GM19395 (cell line): ENCODE measurements around the gene RNF213.

ENCODE experiments used
- ATAC-seq: cut with Tn5 transposase; IDR thresholded peaks from one replicate; pipeline ENCODE4 v1.9.1; 2021; ENCODE audit warnings: mild to moderate bottlenecking, moderate library complexity; ENCODE audit not compliant: unreplicated experiment

RNF213 gene

GRCh38 chr17:80365001-80365965 lies 104.6 kb downstream of the RNF213 start:
- ATAC-seq, result no peak

DNA sequence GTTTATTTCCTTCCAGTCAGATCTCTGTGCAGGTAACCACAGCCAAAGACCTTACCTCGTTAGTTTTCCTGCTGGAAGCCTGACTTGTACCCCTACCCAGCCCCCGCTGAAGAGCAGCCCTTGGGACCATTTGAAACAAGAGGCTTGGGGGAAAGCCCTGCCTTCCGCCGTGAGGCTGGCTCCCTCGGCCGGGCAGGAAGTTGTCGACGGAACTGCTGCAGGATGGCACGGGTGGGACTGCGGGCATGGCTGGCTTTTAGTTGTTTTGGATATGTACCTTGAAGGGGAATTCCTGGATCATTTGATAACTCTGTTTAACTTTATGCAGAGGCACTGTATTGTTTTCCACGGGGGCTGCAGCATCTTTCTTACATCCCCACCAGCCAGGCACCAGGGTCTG lies 105.3 kb downstream of the RNF213 start:
- no peak for ATAC-seq

GRCh38 chr17:80367503-80367902 lies 106.9 kb downstream of the RNF213 start:
- no peak for ATAC-seq

- no peak for ATAC-seq
These were observed 110.5 kb downstream of the RNF213 start for GRCh38 chr17:80371196-80371595.

GRCh38 chr17:80372456-80372855 lies 111.8 kb downstream of the RNF213 start:
- ATAC-seq, result no peak

DNA sequence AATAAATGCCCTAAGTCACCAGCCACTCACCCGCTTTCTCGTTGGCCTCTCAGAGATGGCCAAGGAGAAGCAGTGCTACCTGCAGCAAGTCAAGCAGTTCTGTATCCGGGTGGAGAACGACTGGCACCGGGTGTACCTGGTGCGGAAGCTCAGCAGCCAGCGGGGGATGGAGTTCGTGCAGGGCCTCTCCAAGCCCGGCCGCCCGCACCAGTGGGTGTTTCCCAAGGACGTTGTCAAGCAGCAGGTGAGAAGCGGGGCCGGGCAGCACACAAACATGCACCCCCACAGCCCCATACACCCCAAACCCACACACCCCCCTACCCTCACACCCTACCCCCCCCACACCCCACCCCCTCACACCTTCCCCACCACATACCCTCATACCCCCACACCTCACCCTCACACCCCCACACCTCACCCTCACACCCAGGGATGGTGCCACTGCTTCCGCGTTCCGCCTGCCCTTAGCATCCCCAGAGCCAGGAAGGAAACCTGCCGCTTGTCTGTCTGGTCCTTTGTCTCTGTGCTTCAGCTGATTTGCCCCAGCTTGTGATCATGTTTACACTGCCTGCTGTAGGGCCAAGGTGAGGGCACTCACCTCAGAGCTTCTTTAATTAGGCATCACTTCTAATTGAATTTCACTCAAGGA lies 112.4 kb downstream of the RNF213 start:
- no peak for ATAC-seq

- ATAC-seq, result no peak
These were observed 113.5 kb downstream of the RNF213 start for GRCh38 chr17:80374039-80374731.

GRCh38 chr17:80374732-80375585 lies 114.3 kb downstream of the RNF213 start:
- ATAC-seq, result no peak

DNA sequence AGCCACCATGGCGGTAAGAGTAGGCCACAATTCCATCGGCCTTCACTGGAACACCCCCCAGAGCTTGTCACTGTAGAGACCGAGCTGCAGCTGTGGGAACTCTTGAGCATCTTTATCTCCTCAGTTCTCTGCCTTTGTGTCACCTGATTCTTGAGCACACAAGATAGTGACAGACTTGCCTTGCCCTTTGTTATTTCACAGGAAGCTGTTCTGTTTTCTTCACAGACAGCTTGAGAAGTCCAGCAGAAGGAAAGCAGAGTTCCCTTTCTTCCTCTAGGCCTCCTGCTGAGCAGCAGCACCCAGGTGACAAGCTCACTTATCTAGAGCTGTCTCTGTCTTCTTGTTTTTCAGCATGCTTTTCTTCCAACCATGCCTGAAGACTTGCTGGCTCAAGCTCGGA lies 115.9 kb downstream of the RNF213 start:
- ATAC-seq, result no peak

GRCh38 chr17:80377798-80378197 lies 117.1 kb downstream of the RNF213 start:
- ATAC-seq, result no peak

- no peak for ATAC-seq
These were observed 118.7 kb downstream of the RNF213 start for GRCh38 chr17:80379348-80379747.

- ATAC-seq, result no peak
These were observed 119.4 kb downstream of the RNF213 start for GRCh38 chr17:80380068-80380467.

DNA sequence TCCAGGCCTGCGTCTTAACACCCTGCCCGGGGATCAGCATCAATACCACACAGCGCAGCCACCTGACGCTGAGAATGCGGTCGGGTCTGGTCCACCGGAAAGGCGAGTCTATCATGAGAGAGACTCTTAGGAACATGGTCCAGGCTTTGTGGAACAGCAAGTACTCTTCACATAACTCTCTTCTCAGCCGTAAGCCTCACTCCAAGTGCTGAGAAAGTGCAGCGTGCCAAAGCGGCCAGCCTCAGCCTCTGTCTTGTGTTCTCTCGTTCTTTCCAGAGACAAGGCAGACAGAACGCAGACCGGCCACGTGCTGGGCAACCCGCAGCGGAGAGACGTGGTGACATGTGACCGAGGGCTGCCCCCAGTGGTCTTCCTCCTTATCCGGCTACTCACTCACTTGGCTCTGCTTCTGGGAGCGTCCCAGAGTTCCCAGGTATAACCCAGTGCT lies 119.9 kb downstream of the RNF213 start:
- ATAC-seq, result no peak

GRCh38 chr17:80381416-80381923 lies 120.8 kb downstream of the RNF213 start:
- no peak for ATAC-seq

DNA sequence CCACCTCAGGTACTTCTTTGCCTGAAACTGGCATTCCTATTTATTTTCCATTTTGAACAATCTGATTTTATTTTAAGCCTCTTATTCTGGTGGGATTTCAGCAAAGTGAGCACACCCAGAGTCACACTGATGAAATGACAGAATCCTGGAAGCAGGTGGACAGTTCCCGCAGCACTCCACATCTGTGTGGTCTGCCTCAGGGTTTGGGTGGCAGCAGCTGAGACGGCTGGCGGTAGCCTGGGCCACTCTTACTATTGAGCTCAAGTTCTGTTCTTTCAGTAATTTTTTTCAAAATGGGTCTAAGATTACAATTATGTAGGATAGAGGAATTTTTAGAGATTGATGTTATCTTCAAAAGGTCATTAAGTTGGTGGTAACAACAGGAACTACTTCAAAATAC lies 121.8 kb downstream of the RNF213 start:
- ATAC-seq, result no peak

DNA sequence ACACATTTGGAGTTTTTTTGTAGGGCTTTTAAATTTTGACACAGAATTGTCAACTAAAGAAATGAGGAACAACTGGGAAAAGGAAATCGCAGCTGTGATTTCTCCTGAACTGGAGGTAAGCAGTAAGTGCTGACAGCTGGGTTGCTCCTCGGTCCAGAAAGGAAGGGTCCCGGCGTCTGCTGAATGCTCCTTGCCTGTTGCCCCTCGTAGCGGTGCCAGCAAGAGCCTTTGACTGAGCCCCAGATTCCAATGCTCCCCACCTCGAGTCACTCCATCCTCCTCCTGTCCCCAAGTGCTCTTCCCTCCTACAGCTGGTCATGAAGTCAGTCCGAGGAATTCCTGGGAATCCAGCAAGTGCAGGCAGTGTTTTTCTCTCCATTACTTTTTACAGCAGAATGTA lies 122.3 kb downstream of the RNF213 start:
- ATAC-seq, result no peak

DNA sequence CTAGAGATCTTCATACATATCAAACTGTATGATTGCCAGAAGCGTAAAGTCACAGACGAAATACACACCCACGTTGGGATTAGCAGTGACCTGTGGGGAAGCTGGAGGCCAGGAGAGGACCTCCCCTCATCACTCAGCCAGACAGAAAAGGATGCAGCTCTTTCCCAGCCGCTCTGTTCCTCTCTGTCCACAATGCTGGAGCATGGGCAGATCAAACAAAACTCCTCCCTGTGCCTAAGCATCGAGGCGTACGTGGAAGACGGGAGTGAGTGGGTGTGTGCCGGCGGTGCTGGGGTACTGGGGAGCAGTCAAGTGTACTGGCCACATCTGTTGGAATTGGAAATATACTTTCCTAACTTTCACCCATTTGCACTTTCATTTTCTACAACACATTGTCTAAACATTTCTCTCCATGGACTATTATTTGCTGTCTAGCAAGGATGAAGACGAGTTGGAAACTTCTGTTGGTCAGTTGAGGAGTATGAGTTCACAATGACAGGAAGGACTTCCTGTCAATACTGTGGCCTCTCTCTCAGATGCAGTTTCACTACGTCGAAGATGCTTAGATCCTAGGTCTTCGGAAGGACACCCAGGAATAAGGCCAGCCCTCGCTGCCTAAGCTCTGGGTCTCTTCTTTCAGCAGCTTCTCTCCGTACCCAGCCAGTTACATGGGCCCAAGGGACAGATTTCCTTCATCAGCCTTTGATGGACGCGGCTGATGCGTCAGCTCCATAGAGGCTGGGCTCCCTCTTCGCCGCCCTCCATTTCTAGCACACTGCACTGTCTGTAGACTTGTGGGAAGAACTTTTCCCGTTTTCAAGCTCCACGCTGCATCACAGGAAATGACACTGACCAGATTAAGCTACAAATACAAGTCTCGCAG lies 123.7 kb downstream of the RNF213 start:
- no peak for ATAC-seq

- no peak for ATAC-seq
These were observed 124.4 kb downstream of the RNF213 start for GRCh38 chr17:80385046-80385445.

DNA sequence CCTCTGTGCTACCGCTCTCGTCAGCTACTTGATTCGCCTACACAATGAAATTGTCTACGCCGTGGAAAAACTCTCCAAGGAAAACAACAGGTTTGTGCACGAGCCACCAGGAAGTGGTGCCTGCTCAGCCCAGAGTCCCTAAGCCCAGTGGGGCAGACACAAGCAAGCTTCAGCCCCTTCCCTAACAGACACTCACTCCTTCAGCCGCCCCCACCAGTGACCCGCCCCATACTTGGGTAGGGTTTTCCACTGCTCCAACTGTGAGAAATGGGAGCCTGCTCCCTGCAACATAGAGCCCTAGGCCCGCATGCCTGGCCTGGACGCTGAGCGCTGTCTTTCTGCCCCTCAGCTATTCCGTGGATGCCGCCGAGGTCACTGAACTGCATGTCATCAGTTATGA lies 125.7 kb downstream of the RNF213 start:
- no peak for ATAC-seq
